Parathyroid adenoma (tissue), 2 donors: ENCODE data around the gene ZNF135.
A peak's percentile ranks its signal among the peaks of the same experiment; 100 is the strongest.

Source experiments
- H2AFZ ChIP-seq: fragments of 300-600 bp; sonication (generic); one replicate; pipeline ENCODE4 v1.7.0; 2017; ENCODE audit warnings: antibody characterized with exemption, mild to moderate bottlenecking
- H3K27ac ChIP-seq: fragments of 300-600 bp; sonication (generic); one replicate; pipeline ENCODE4 v1.7.0; 2017
- H3K27me3 ChIP-seq: fragments of 300-600 bp; sonication (generic); one replicate; pipeline ENCODE4 v1.7.0; 2017; ENCODE audit warnings: low read length; ENCODE audit not compliant: control insufficient read depth, insufficient read depth
- H3K36me3 ChIP-seq: fragments of 300-600 bp; sonication (generic); one replicate; pipeline ENCODE4 v1.7.0; 2017; ENCODE audit warnings: low read length; ENCODE audit not compliant: control insufficient read depth, insufficient read depth
- H3K4me1 ChIP-seq: fragments of 300-600 bp; sonication (generic); one replicate; pipeline ENCODE4 v1.7.0; 2017; ENCODE audit warnings: control low read depth
- H3K4me2 ChIP-seq: fragments of 300-600 bp; sonication (generic); one replicate; pipeline ENCODE4 v1.7.0; 2017; ENCODE audit warnings: low read length
- H3K4me3 ChIP-seq: fragments of 300-600 bp; sonication (generic); one replicate; pipeline ENCODE4 v1.7.0; 2017; ENCODE audit warnings: low read depth, low read length
- H3K79me2 ChIP-seq: fragments of 300-600 bp; sonication (generic); one replicate; pipeline ENCODE4 v1.7.0; 2017; ENCODE audit warnings: control low read depth
- H3K9ac ChIP-seq: fragments of 300-600 bp; sonication (generic); one replicate; pipeline ENCODE4 v1.7.0; 2017; ENCODE audit warnings: mild to moderate bottlenecking
- H3K9me3 ChIP-seq: fragments of 300-600 bp; sonication (generic); one replicate; pipeline ENCODE4 v1.7.0; 2017; ENCODE audit warnings: low read length; ENCODE audit not compliant: control insufficient read depth
- CTCF ChIP-seq: fragments of 300-600 bp; sonication (generic); IDR thresholded peaks from one replicate; pipeline ENCODE4 v1.7.0; 2017; ENCODE audit warnings: antibody characterized with exemption, mild to moderate bottlenecking
- donor health status: primary hyperparathyroidism.

ZNF135 gene

GRCh38 chr19:58059003-58059670 lies at the start of gene ZNF135:
Gene ZNF135, plus strand, starts transcription at chr19:58059282. Its CDS starts 721 bp downstream, at chr19:58060003.
- Histone ChIP-seq H3K9me3 (no peaks in the 10 kb centered on the region), H3K36me3 (no peaks in the 10 kb centered on the region), H3K27ac (peak within 1 kb of the TSS; percentile 85), H3K4me2 (peak within 1 kb of the TSS; percentile 81), H3K9ac (peak within 1 kb of the TSS; percentile 8), H2AFZ (peak within 1 kb of the TSS; percentile 85), H3K27me3 (no peaks in the 10 kb centered on the region), H3K4me3 (peak within 1 kb of the TSS; percentile 79), H3K79me2 (no peaks in the 10 kb centered on the region), H3K4me1 (no peaks in the 10 kb centered on the region)
- no peak for TF ChIP-seq CTCF

GRCh38 chr19:58009301-58009665 lies 49.8 kb upstream of the ZNF135 start:
- Histone ChIP-seq H3K36me3 (no peaks in the 10 kb centered on the region), H3K4me3 (peak overlapping the region; percentile 54), H3K27ac (no peak overlapping the region), H3K4me1 (no peaks in the 10 kb centered on the region), H3K4me2 (peak overlapping the region; percentile 71), H2AFZ (no peak overlapping the region), H3K79me2 (no peaks in the 10 kb centered on the region), H3K9me3 (no peaks in the 10 kb centered on the region), H3K9ac (no peak overlapping the region), H3K27me3 (no peaks in the 10 kb centered on the region)
- TF ChIP-seq CTCF, result no peak

GRCh38 chr19:58009666-58010301 lies 49.3 kb upstream of the ZNF135 start:
- H3K36me3 ChIP-seq, result no peaks in the 10 kb centered on the region
- H3K27ac ChIP-seq, result peak overlapping the region; percentile 62
- H3K4me3 ChIP-seq, result peak overlapping the region; percentile 54
- H3K4me2 ChIP-seq, result peak overlapping the region; percentile 71
- no peaks in the 10 kb centered on the region for H3K4me1 ChIP-seq
- H3K27me3 ChIP-seq, result no peaks in the 10 kb centered on the region
- no peaks in the 10 kb centered on the region for H3K79me2 ChIP-seq
- TF ChIP-seq CTCF, result no peak
- H3K9ac ChIP-seq, result no peak overlapping the region
- peak overlapping the region; percentile 87 for H2AFZ ChIP-seq
- H3K9me3 ChIP-seq, result no peaks in the 10 kb centered on the region

GRCh38 chr19:58010507-58010906 lies 48.6 kb upstream of the ZNF135 start:
- H3K36me3 ChIP-seq, result no peaks in the 10 kb centered on the region
- H3K4me1 ChIP-seq, result no peaks in the 10 kb centered on the region
- no peaks in the 10 kb centered on the region for H3K9me3 ChIP-seq
- H3K4me3 ChIP-seq, result no peak overlapping the region
- H3K4me2 ChIP-seq, result no peak overlapping the region
- no peaks in the 10 kb centered on the region for H3K27me3 ChIP-seq
- TF ChIP-seq CTCF, result no peak
- no peak overlapping the region for H3K27ac ChIP-seq
- H2AFZ ChIP-seq, result no peak overlapping the region
- no peaks in the 10 kb centered on the region for H3K79me2 ChIP-seq
- H3K9ac ChIP-seq, result no peak overlapping the region

- no peaks in the 10 kb centered on the region for H3K4me1 ChIP-seq
- no peak overlapping the region for H3K4me3 ChIP-seq
- H3K27me3 ChIP-seq, result no peaks in the 10 kb centered on the region
- H2AFZ ChIP-seq, result no peak overlapping the region
- no peaks in the 10 kb centered on the region for H3K9me3 ChIP-seq
- no peaks in the 10 kb centered on the region for H3K79me2 ChIP-seq
- H3K27ac ChIP-seq, result no peak overlapping the region
- H3K9ac ChIP-seq, result no peak overlapping the region
- no peak overlapping the region for H3K4me2 ChIP-seq
- no peak for TF ChIP-seq CTCF
- no peaks in the 10 kb centered on the region for H3K36me3 ChIP-seq
These were observed 44.9 kb upstream of the ZNF135 start for GRCh38 chr19:58014141-58014540.
